Esophagus (tissue), 2 donors: Measurements from ENCODE around the gene ATF4. TPM values are rescaled to one million over a fixed set of nuclear protein-coding genes. Genes with fewer than 3 reads are reported as not detected.
"Not testable (repeated sequence)": the region's sequence is repeated elsewhere in the genome, so short reads cannot be mapped to it uniquely, and the experiment has no call there.

Experiments used
- H3K27ac ChIP-seq, 2 donors: one replicate each; pipeline ENCODE4 v1.5.1; 2013; ENCODE audit warnings: low read depth in 2 of 2, mild to moderate bottlenecking in 2 of 2, inconsistent platforms in 1 of 2, low read length in 1 of 2, moderate library complexity in 1 of 2
- H3K27me3 ChIP-seq, 2 donors: one replicate each; pipeline ENCODE4 v1.6.1; 2013; ENCODE audit warnings: low read length in 2 of 2, control low read depth in 1 of 2, mild to moderate bottlenecking in 1 of 2; ENCODE audit not compliant: insufficient read depth in 2 of 2, control insufficient read depth in 1 of 2
- H3K36me3 ChIP-seq, 2 donors: one replicate each; pipeline ENCODE4 v1.6.1; 2013; ENCODE audit warnings: low read length in 1 of 2; ENCODE audit not compliant: control insufficient read depth in 2 of 2, insufficient read depth in 2 of 2
- H3K4me1 ChIP-seq, 2 donors: one replicate each; pipeline ENCODE4 v1.6.1; 2013; ENCODE audit warnings: low read length in 1 of 2; ENCODE audit not compliant: control insufficient read depth in 2 of 2, insufficient read depth in 2 of 2
- H3K4me3 ChIP-seq, 2 donors: one replicate each; pipeline ENCODE4 v1.5.1; 2013; ENCODE audit warnings: low read length in 2 of 2, mild to moderate bottlenecking in 2 of 2, low read depth in 1 of 2, moderate library complexity in 1 of 2
- H3K9me3 ChIP-seq, 2 donors: one replicate each; pipeline ENCODE4 v1.6.1; 2013; ENCODE audit warnings: mild to moderate bottlenecking in 2 of 2, low read depth in 1 of 2, low read length in 1 of 2, moderate library complexity in 1 of 2; ENCODE audit not compliant: control insufficient read depth in 2 of 2, insufficient read depth in 1 of 2
- WGBS, 2 donors: extraction: QIAGEN DNeasy Blood & Tissue Kit; methylation state at CpG; one replicate each; pipeline ENCODE4 v1.1.7; 2013; 5-methylcytosine and 5-hydroxymethylcytosine counted together
- polyA plus RNA-seq, 2 donors: library from polyadenylated mRNA; stranded (reverse); fragments of 200-250 nt; gene quantifications; one replicate each; pipeline ENCODE4 v1.2.3, GENCODE V29; 2013
- donor health status: healthy with polysubstance abuse.
- donor health status: Bipolar disorder and iron deficiency.

The ATF4 gene
- polyA plus RNA-seq, 2 donors: 432 to 522 TPM

DNA sequence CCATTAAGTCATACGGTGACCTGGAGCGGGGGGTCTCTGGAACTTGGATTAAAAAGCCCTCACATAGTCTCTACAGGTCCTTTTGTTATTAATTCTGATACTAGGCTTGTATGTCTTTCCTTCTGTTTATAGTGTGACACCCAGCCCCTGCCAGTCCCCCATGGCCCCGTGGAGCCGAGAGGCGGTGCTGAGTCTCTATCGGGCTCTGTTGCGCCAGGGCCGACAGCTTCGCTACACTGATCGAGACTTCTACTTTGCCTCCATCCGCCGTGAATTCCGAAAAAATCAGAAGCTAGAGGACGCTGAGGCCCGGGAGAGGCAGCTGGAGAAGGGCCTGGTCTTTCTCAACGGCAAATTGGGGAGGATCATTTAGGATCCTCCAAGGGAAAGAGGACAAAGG, 16.3 kb upstream of the ATF4 start:
- no peak overlapping the region for H3K4me3 ChIP-seq
- WGBS, 2 donors: 91 to 93% methylated on average over 16 of the region's 16 CpGs
- no peaks in the 10 kb centered on the region for H3K27me3 ChIP-seq
- no peaks in the 10 kb centered on the region for H3K9me3 ChIP-seq
- peaks cover 5 to 16% of the 10 kb centered on the region in 2 donors for H3K4me1 ChIP-seq
- no peak overlapping the region for H3K27ac ChIP-seq
- H3K36me3 ChIP-seq: peaks cover 8 to 19% of the 10 kb centered on the region in 2 donors

DNA sequence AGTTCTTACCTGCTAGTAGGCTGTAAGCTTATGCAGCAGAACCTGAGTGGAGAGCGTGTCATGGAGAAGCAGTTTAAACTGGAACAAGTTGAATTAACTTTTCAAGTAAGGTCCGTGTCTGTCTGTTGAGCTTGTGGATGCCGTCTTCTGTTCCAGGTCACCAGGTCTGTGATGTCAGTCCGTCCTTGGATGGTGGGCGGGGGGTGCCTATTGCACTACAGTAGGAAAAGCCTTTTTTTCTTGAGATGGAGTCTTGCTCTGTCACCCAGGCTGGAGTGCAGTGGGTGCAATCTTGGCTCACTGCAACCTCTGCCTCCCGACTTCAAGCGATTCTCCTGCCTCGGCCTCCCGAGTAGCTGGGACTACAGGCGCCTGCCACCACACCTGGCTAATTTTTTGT, 13.3 kb upstream of the ATF4 start:
- H3K4me3 ChIP-seq, H3K27me3 ChIP-seq, H3K27ac ChIP-seq, H3K9me3 ChIP-seq, H3K4me1 ChIP-seq: not testable (repeated sequence)
- peaks cover 12 to 33% of the 10 kb centered on the region in 2 donors for H3K36me3 ChIP-seq
- WGBS, 2 donors: 73 to 84% methylated on average over 10 of the region's 10 CpGs

DNA sequence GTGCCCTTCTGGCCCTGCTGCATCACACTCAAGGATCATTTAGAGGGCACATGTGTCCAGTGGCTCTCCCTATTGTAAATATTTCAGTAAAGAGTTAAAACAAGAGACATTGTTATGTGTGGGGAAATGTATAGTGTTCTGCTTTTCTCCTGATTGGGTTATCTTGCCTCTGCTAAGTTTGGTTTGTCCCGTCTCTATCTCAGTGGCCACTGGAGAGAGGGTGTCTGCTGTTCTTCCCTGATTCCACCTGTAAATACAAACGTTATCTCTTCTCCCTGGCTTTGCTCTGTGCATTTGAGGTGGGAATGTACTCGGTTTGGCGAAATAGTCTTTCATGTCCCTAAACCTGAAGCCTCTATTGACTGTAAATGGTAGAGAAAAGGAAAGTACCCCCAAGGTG, 12.0 kb upstream of the ATF4 start:
- H3K27ac ChIP-seq: no peak overlapping the region

DNA sequence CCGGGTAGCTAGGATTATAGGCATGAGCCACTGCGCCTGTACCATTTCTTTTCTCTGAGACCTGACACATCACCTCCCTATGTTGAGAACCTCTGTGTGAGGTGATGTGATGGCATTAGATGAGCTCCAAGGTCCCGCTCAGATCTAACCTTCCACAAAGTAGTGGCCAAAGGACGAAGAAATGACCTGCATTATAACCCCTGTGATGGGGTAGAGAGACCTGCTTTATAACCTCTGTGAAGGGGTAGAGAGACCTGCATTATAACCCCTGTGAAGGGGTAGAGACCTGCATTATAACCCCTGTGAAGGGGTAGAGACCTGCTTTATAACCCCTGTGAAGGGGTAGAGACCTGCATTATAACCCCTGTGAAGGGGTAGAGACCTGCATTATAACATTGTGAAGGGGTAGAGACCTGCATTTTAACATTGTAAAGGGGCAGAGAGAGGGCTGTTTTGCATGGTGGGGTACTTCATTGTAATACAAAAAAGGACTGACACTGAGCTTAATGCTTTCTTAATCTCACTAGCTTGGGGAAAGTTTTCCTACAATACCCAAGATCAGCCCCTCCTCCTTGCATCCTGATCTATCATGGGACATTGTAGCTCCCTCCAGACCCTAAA, 9.7 kb upstream of the ATF4 start:
- Histone ChIP-seq H3K4me1 (no peaks in the 10 kb centered on the region), H3K9me3 (no peaks in the 10 kb centered on the region), H3K36me3 (peaks cover 12 to 44% of the 10 kb centered on the region in 2 donors), H3K4me3 (no peak overlapping the region), H3K27me3 (no peaks in the 10 kb centered on the region), H3K27ac (no peak overlapping the region)
- WGBS, 2 donors: 92% methylated on average over 4 of the region's 4 CpGs

More for the DNA sequence above, 12.0 kb upstream of the ATF4 start:
- Histone ChIP-seq H3K4me3 (no peak overlapping the region), H3K4me1 (peaks cover 2% of the 10 kb centered on the region in 2 donors), H3K36me3 (peaks cover 12 to 40% of the 10 kb centered on the region in 2 donors), H3K27me3 (no peaks in the 10 kb centered on the region), H3K9me3 (no peaks in the 10 kb centered on the region)
- 66 to 81% methylated on average over 4 of the region's 4 CpGs for WGBS, 2 donors

DNA sequence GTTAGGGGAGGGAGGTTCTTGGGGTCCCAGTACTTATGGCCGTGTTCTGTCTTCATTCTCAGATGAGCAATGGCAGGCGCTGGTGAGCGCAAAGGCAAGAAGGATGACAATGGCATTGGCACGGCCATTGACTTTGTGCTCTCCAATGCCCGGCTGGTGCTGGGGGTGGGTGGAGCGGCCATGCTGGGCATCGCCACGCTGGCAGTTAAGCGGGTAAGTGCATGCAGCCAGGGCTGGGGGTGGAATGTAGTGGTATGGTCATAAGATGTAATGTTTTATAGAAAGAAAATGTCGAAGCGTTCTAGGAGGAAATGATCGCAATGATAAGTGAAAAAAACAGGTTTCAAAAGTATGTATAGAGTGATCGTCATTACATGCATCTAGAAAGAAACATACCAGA, 9.1 kb upstream of the ATF4 start:
- H3K9me3 ChIP-seq: no peaks in the 10 kb centered on the region
- H3K4me1 ChIP-seq: no peaks in the 10 kb centered on the region
- H3K27me3 ChIP-seq: no peaks in the 10 kb centered on the region
- H3K27ac ChIP-seq: no peak overlapping the region
- peaks cover 8 to 41% of the 10 kb centered on the region in 2 donors for H3K36me3 ChIP-seq
- WGBS, 2 donors: 93% methylated on average over 13 of the region's 13 CpGs
- H3K4me3 ChIP-seq: no peak overlapping the region

DNA sequence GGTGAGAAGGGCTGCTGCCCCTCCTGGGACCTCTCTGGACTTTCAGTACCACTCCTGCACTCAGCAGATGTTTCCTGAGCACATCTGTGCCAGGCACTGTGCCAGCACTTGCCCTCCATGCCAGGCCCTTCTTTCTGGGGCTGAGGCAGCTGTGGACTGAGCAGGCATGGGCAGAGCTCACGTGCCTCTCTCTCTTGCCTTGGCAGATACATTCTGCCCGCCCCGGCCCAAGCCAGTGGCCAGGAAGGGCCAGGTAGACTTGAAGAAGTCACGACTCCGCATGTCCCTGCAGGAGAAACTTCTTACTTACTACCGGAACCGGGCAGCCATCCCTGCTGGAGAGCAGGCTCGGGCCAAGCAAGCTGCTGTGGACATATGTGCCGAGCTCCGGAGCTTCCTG, 8.3 kb upstream of the ATF4 start:
- H3K4me1 ChIP-seq: no peaks in the 10 kb centered on the region
- H3K27ac ChIP-seq: no peak overlapping the region
- H3K36me3 ChIP-seq: peaks cover 8 to 40% of the 10 kb centered on the region in 2 donors
- no peaks in the 10 kb centered on the region for H3K9me3 ChIP-seq
- H3K4me3 ChIP-seq: no peak overlapping the region
- WGBS, 2 donors: 75 to 89% methylated on average over 10 of the region's 10 CpGs
- no peaks in the 10 kb centered on the region for H3K27me3 ChIP-seq

DNA sequence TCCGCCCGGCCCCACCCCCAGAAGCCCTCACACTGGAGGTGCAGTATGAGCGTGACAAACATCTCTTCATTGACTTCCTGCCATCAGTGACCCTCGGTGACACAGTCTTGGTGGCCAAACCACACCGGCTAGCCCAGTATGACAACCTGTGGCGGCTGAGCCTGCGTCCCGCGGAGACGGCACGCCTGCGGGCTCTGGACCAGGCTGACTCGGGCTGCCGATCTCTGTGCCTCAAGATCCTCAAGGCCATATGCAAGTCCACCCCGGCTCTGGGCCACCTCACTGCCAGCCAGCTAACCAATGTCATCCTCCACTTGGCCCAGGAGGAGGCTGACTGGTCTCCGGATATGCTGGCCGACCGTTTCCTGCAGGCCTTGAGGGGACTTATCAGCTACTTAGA, 6.6 kb upstream of the ATF4 start:
- 84 to 88% methylated on average over 18 of the region's 18 CpGs for WGBS, 2 donors
- Histone ChIP-seq H3K4me1 (peaks cover 0 to under 1% of the 10 kb centered on the region in 2 donors), H3K27me3 (no peaks in the 10 kb centered on the region), H3K4me3 (no peak overlapping the region), H3K27ac (no peak overlapping the region), H3K9me3 (no peaks in the 10 kb centered on the region), H3K36me3 (peaks cover 4 to 42% of the 10 kb centered on the region in 2 donors)

DNA sequence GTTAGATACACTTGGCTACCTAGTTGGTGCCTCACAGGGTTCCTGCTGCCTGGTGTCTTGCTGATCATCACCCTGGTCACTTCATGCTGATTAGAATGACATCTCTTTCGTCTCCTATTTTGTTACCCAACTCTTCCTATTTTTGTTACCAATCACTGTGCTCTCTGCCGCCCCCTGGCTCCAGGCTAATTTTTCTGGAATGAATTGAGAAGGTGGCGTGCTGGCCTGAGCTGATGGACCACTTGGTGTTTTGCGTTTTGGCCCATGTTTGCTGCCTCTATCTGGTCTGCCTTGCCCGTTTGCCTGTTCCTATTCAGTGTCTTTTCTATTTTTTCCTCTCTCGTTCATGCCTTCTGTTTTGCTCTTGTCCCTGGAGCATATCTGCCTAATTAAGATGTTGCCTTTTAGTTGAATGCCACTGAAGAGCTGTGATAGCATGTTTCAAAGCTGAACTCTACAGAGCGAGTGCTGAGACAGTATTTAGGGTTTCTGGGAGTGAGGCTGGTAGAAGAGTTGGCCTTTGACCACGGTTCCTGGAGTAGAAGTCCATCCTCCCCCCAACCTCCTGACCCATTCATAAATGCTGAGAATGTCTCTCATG, 5.9 kb upstream of the ATF4 start:
- no peak overlapping the region for H3K4me3 ChIP-seq
- no peak overlapping the region for H3K27ac ChIP-seq
- peaks cover 4 to 38% of the 10 kb centered on the region in 2 donors for H3K36me3 ChIP-seq
- H3K4me1 ChIP-seq: peaks cover 0 to 5% of the 10 kb centered on the region in 2 donors
- no peaks in the 10 kb centered on the region for H3K9me3 ChIP-seq
- no peaks in the 10 kb centered on the region for H3K27me3 ChIP-seq
- WGBS, 2 donors: 40 to 47% methylated on average over 8 of the region's 8 CpGs

DNA sequence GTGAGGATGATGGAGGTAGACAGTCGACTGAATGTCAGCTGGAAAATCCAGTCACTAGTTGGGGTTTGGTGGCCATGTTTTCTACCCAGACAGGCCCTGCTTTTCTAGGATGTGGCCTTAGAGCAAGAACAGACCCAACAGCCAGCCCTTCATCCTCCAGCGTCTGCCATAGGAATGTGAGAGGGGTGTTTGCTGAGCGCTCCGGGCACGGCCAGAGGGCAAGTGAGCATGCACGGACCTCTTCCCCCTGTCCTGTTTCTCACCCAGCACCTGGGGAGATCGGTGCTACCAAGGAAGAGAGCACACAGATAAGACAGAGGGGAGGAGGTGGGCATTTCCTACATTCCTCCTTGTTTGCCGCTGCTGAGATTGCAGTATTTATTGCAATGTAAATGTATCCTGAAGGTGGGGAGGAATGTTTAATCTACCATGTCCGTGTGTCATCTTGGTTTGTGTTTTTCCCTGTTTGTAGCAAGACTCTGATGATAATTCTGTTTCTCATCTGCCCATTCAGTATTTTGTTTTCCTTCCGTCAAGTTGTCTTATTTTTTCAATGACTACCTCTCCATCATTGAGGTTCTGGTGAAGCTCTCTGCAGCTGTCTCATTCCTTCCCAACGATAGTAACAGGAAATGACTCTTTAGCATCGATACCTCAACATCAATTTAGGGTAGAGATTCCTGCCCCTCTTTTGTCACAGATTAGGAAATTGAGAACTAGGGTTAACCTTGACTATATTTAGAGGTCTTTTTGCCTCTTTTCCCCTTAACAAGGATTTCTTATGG, 4.9 kb upstream of the ATF4 start:
- WGBS, 2 donors: 85 to 87% methylated on average over 12 of the region's 12 CpGs
- no peaks in the 10 kb centered on the region for H3K27me3 ChIP-seq

More for the DNA sequence above, 4.9 kb upstream of the ATF4 start:
- H3K4me1 ChIP-seq: peaks cover 0 to 5% of the 10 kb centered on the region in 2 donors
- peaks cover 4 to 36% of the 10 kb centered on the region in 2 donors for H3K36me3 ChIP-seq
- no peaks in the 10 kb centered on the region for H3K9me3 ChIP-seq
- H3K4me3 ChIP-seq: no peak overlapping the region
- no peak overlapping the region for H3K27ac ChIP-seq
